TTC549 (cell line): ENCODE measurements around the gene GPR35.
"Not testable (repeated sequence)": the region's sequence is repeated elsewhere in the genome, so short reads cannot be mapped to it uniquely, and the experiment has no call there.

Experiments
- FAIRE-seq: peaks from 2 replicates; lab custom pipeline; 2012; peaks lifted over from hg19 to GRCh38; lab: Jason Lieb, UNC

Gene GPR35

GRCh38 chr2:240663546-240664190 is 38.4 kb downstream of the GPR35 start:
- FAIRE-seq: no peak

DNA sequence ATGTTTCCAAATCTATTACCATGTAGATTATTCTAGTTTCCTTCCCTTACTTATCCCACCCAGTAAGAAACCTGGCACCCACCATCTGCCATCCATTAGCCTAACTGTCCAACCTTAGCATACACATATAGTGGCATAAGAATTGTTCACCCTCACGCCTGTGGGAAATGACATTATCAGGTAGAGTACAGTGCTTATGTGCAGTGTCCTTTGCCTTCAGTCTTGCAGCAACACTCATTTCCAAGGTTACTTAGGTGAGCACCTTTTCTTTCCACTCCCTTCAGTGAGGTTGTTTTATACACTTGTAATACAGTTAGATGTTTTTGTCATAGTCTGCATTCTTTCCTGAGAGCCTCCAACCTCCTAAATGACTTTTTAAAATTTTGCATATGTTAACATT is 39.3 kb downstream of the GPR35 start:
- FAIRE-seq: no peak

DNA sequence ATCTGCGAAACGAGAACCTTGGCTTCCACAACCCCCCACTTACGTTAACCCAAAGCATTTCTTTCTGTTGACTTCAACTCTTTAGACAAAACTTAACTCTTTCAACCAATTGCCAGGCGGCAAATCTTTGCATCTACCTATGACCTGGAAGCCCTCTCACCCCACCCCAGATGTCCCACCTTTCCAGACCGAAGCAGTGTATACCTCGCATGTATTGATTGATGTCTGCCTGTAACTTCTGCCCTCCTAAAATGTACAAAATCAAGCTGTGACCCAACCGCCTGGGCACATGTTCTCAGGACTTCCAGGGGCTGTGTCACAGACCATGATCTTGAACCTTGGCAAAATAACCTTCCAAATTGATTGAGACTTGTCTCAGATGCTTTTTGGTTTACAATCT is 45.1 kb downstream of the GPR35 start:
- FAIRE-seq: no peak

GRCh38 chr2:240670950-240671349 is 45.7 kb downstream of the GPR35 start:
- no peak for FAIRE-seq

GRCh38 chr2:240672076-240672700 is 46.9 kb downstream of the GPR35 start:
- no peak for FAIRE-seq

GRCh38 chr2:240672701-240673190 is 47.5 kb downstream of the GPR35 start:
- no peak for FAIRE-seq

- FAIRE-seq: not testable (repeated sequence)
Measured at GRCh38 chr2:240674461-240675184, 49.3 kb downstream of the GPR35 start.

DNA sequence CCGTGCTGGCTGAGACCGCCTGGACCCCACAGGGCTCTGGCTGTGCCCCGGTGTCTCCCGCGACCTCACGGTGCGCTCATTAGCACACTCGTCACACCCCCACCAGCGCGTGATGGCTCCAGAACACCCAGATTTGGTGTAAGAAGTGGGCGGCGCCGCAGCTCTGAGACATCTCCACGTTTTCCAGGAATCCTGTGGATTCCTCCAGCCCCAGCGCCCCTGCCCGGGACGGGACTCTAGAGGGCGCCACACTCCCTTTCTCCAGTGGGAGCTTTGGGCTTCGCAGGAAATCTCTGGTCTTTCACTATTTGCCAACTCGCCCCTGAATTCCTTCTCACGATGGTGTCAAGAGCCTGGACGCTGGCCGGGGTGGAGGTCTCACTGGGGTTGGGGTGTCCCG is 50.1 kb downstream of the GPR35 start:
- FAIRE-seq: peak; percentile 76

GRCh38 chr2:240678043-240678442 is 52.8 kb downstream of the GPR35 start:
- not testable (repeated sequence) for FAIRE-seq

GRCh38 chr2:240678909-240679308 is 53.6 kb downstream of the GPR35 start:
- not testable (repeated sequence) for FAIRE-seq

GRCh38 chr2:240680185-240680584 is 54.9 kb downstream of the GPR35 start:
- not testable (repeated sequence) for FAIRE-seq
